HEK293T (cell line): ENCODE data around the gene RELCH.

ENCODE experiments used
- ARNT ChIP-seq: fragments of 450-650 bp; IDR thresholded peaks from 2 replicates; pipeline ENCODE4 v1.6.1; 2017; ENCODE audit warnings: mild to moderate bottlenecking
- BHLHE40 ChIP-seq: fragments of 450-650 bp; IDR thresholded peaks from 2 replicates; pipeline ENCODE4 v1.6.1; 2016; ENCODE audit warnings: mild to moderate bottlenecking, moderate library complexity, borderline replicate concordance
- ELF4 ChIP-seq: fragments of 450-650 bp; IDR thresholded peaks from 2 replicates; pipeline ENCODE4 v1.6.1; 2017; ENCODE audit warnings: antibody characterized with exemption
- FOXA1 ChIP-seq: fragments of 450-650 bp; IDR thresholded peaks from 2 replicates; pipeline ENCODE4 v1.6.1; 2016; ENCODE audit warnings: mild to moderate bottlenecking
- FOXM1 ChIP-seq: fragments of 450-650 bp; IDR thresholded peaks from 2 replicates; pipeline ENCODE4 v1.6.1; 2017; ENCODE audit warnings: mild to moderate bottlenecking, borderline replicate concordance
- HDGF ChIP-seq: fragments of 450-650 bp; IDR thresholded peaks from 2 replicates; pipeline ENCODE4 v1.6.1; 2017; ENCODE audit warnings: antibody characterized with exemption, borderline replicate concordance
- SP1 ChIP-seq: fragments of 450-650 bp; IDR thresholded peaks from 2 replicates; pipeline ENCODE4 v1.6.1; 2017
- SUZ12 ChIP-seq: fragments of 450-650 bp; IDR thresholded peaks from 2 replicates; pipeline ENCODE4 v1.6.1; 2016; ENCODE audit warnings: mild to moderate bottlenecking
- TARDBP ChIP-seq: fragments of 450-650 bp; IDR thresholded peaks from 2 replicates; pipeline ENCODE4 v1.6.1; 2016

GRCh38 chr18:62164855-62165487 is 22.1 kb upstream of the RELCH start:
- TF ChIP-seq FOXM1 = no peak
- TF ChIP-seq SP1 = no peak
- TF ChIP-seq FOXA1 = no peak
- TF ChIP-seq ELF4 = no peak
- no peak for TF ChIP-seq ARNT
- TF ChIP-seq HDGF = no peak
- no peak for TF ChIP-seq BHLHE40
- no peak for TF ChIP-seq SUZ12
- no peak for TF ChIP-seq TARDBP
